SK-N-MC (cell line): ENCODE data around the gene OR4K1.

Source experiments
- EZH2 ChIP-seq: fragments of 200-600 bp; sonication (generic); IDR thresholded peaks from one replicate; pipeline ENCODE4 v1.6.1; 2017; ENCODE audit warnings: antibody characterized with exemption
- POLR2AphosphoS5 ChIP-seq: IDR thresholded peaks from 2 replicates; pipeline ENCODE4 v1.6.1; 2012; ENCODE audit warnings: mild to moderate bottlenecking, low read depth, low read length, borderline replicate concordance

DNA sequence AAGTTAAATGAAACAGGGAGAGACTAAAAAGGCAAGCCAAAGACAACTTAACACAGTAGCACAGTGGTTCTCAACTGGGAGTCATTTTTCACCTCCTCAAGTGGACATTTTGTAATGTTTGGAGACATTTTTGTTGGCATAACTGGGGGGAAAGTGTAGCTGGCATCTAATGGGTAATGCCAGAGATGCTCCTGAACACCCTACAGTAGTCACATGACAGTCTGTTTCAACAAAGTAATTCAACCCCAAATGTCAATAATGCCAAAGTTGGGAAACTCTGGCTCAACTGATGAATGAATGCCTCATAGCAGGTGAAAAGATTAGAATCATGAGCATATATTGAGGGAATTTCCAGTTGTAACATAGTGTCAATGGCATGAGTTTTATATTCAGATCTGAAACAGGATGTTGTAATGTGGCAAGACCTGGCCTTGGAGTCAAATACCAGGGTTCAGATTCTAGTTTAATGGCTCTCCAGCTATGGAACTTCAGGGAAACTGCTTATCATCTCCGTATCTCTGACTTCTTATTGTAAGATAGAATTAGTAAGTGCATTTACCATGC is 12.7 kb upstream of the OR4K1 start:
- TF ChIP-seq EZH2 (no peak), POLR2AphosphoS5 (no peak)
